H1 (cell line): ENCODE results near the gene ADRB1. TPM values are rescaled to one million over a fixed set of nuclear protein-coding genes. Genes with fewer than 3 reads are reported as not detected.

Source experiments
- EGR1 ChIP-seq: IDR thresholded peaks from 2 replicates; pipeline ENCODE4 v1.6.1; 2011; ENCODE audit warnings: low read depth, low read length, borderline replicate concordance
- polyA plus RNA-seq, 7 experiments: library from polyadenylated mRNA; depleted of rRNA in 3 of 7; stranded (reverse) in 5 of 7; unstranded in 2 of 7; fragments of >200 nt in 5 of 7; fragments of 200-250 nt in 2 of 7; gene quantifications; 1 replicate in 5 of 7; 2 replicates in 1 of 7; 4 replicates in 1 of 7; pipeline versions ENCODE4 v1.2.1 to v1.2.3, GENCODE V29; 2011 to 2013; ENCODE audit warnings: missing spikeins in 2 of 7, mixed read lengths in 2 of 7
- total RNA-seq: library from RNA; stranded (reverse); fragmentation: NEBNext Ultra II Directional; extraction: Animal tissue kit (Norgen Biotek cat#: 25700); gene quantifications from 2 replicates; pipeline ENCODE4 v1.2.1, GENCODE V29; 2021

Gene ADRB1
- total and polyA plus RNA-seq, 2 of the 8 experiments (the other 6 are each of a cell fraction or from before 2014, with no cell fraction given) = 0.14 to 0.48 TPM

DNA sequence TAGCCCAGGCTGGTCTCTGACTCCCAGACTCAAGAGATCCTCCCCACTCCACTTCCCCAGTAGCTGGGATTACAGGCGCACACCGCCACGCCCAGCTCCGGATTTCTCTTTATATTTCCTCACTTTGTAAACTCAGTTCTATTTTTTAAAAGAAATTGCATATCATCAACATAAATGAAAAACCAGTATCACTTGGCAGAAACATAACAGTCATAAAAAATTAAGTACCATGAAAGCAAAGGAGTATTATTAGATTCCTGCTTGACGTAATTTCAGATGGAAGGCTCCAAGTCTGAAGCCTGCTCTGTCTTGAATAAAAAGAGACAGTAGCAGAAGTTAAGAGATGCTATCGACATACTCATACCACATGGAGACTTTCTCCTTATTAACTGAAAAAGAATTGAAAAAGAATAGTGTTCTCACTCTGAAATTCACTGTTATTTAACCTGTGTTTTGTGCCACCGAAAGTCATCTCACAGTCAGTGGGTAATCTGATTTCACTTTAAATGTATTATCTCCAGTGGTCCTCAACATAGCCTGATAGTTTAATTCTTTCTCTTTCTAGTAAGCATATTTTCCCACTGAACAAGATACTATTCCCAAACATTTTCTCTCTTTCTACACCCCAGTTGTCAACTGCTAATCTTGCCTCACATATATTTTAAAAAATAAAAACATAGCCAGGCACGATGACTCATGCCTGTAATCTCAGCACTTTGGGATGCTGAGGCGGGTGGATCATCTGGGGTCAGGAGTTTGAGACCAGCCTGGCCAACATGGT, 40.3 kb upstream of the ADRB1 start (continued):
- no peak for TF ChIP-seq EGR1
